ENCODE results near the gene PCCB. TPM values are rescaled to one million over a fixed set of nuclear protein-coding genes. Genes with fewer than 3 reads are reported as not detected.
"Not testable (repeated sequence)": the region's sequence is repeated elsewhere in the genome, so short reads cannot be mapped to it uniquely, and the experiment has no call there.

Gene PCCB
- total RNA-seq, result 26.2 TPM

GRCh38 chr3:136250059-136250902 lies at the start of gene PCCB:
PCCB (plus strand) TSS chr3:136250340; CDS start chr3:136250376, 36 bp downstream.
- intact Hi-C loops (cut with DNase I), result no loop called here
- peak; percentile 97 for ATAC-seq
- DNase-seq (ENCODE audit: low spot score), result peak; percentile 95

GRCh38 chr3:136207489-136208115 lies 42.5 kb upstream of the PCCB start:
- no peak for DNase-seq (ENCODE audit: low spot score)
- no peak for ATAC-seq
- intact Hi-C loops (cut with DNase I), result no loop called here

GRCh38 chr3:136209921-136210320 lies 40.2 kb upstream of the PCCB start:
- ATAC-seq, result no peak
- intact Hi-C loops (cut with DNase I), result no loop called here
- no peak for DNase-seq (ENCODE audit: low spot score)

GRCh38 chr3:136211547-136211946 lies 38.6 kb upstream of the PCCB start:
- intact Hi-C loops (cut with DNase I), result no loop called here
- DNase-seq (ENCODE audit: low spot score) (no peak), ATAC-seq (no peak)

- ATAC-seq; DNase-seq (ENCODE audit: low spot score); intact Hi-C loops (cut with DNase I): not testable (repeated sequence)
These were observed 27.4 kb upstream of the PCCB start for GRCh38 chr3:136222746-136223145.

GRCh38 chr3:136232413-136232812 lies 17.7 kb upstream of the PCCB start:
- ATAC-seq (no peak), DNase-seq (ENCODE audit: low spot score) (no peak)
- intact Hi-C loops (cut with DNase I), result no loop called here

- intact Hi-C loops (cut with DNase I), result no loop called here
- ATAC-seq (no peak), DNase-seq (ENCODE audit: low spot score) (no peak)
These were observed 14.6 kb upstream of the PCCB start for GRCh38 chr3:136235545-136235944.

GRCh38 chr3:136236109-136236508 lies 14.0 kb upstream of the PCCB start:
- DNase-seq (ENCODE audit: low spot score), result no peak
- intact Hi-C loops (cut with DNase I), result no loop called here
- no peak for ATAC-seq

- ATAC-seq (no peak), DNase-seq (ENCODE audit: low spot score) (no peak)
- intact Hi-C loops (cut with DNase I), result no loop called here
These were observed 13.0 kb upstream of the PCCB start for GRCh38 chr3:136237103-136237502.

GRCh38 chr3:136237961-136238649 lies 12.0 kb upstream of the PCCB start:
- ATAC-seq (no peak), DNase-seq (ENCODE audit: low spot score) (no peak)
- intact Hi-C loops (cut with DNase I), result no loop called here

- ATAC-seq (no peak), DNase-seq (ENCODE audit: low spot score) (no peak)
- intact Hi-C loops (cut with DNase I), result no loop called here
These were observed 11.0 kb upstream of the PCCB start for GRCh38 chr3:136239094-136239493.

GRCh38 chr3:136245691-136246090 lies 4.4 kb upstream of the PCCB start:
- DNase-seq (ENCODE audit: low spot score), result no peak
- intact Hi-C loops (cut with DNase I), result no loop called here
- no peak for ATAC-seq

- ATAC-seq (no peak), DNase-seq (ENCODE audit: low spot score) (no peak)
- intact Hi-C loops (cut with DNase I), result no loop called here
These were observed 2.7 kb upstream of the PCCB start for GRCh38 chr3:136247436-136247835.

- ATAC-seq, result no peak
- intact Hi-C loops (cut with DNase I), result no loop called here
- DNase-seq (ENCODE audit: low spot score), result no peak
These were observed 2.1 kb upstream of the PCCB start for GRCh38 chr3:136247855-136248590.

- intact Hi-C loops (cut with DNase I), result no loop called here
- ATAC-seq (no peak), DNase-seq (ENCODE audit: low spot score) (no peak)
These were observed 1.0 kb upstream of the PCCB start for GRCh38 chr3:136249091-136249490.

GRCh38 chr3:136249593-136249992 lies 547 bp upstream of the PCCB start:
- DNase-seq (ENCODE audit: low spot score), result no peak
- intact Hi-C loops (cut with DNase I), result no loop called here
- ATAC-seq, result no peak

GRCh38 chr3:136250903-136251460 lies 842 bp downstream of the PCCB start:
- intact Hi-C loops (cut with DNase I), result no loop called here
- ATAC-seq, result peak; percentile 82
- DNase-seq (ENCODE audit: low spot score), result peak; percentile 74

GRCh38 chr3:136251511-136251910 lies 1.4 kb downstream of the PCCB start:
- intact Hi-C loops (cut with DNase I), result no loop called here
- DNase-seq (ENCODE audit: low spot score) (no peak), ATAC-seq (no peak)
